Brain pericyte (primary cell): ENCODE measurements around the gene ALG14.
"Not testable (repeated sequence)": the region's sequence is repeated elsewhere in the genome, so short reads cannot be mapped to it uniquely, and the experiment has no call there.

ENCODE experiments used
- DNase-seq: peaks from one replicate; pipeline ENCODE4 v3.0.0-alpha.2; 2012; ENCODE audit warnings: low read depth, low spot score

Gene ALG14

GRCh38 chr1:95007687-95008086 lies 65.1 kb downstream of the ALG14 start:
- no peak for DNase-seq

GRCh38 chr1:95006681-95007080 lies 66.1 kb downstream of the ALG14 start:
- no peak for DNase-seq

- DNase-seq, result no peak
These were observed 67.2 kb downstream of the ALG14 start for GRCh38 chr1:95005584-95005983.

- no peak for DNase-seq
These were observed 68.7 kb downstream of the ALG14 start for GRCh38 chr1:95004013-95004412.

DNA sequence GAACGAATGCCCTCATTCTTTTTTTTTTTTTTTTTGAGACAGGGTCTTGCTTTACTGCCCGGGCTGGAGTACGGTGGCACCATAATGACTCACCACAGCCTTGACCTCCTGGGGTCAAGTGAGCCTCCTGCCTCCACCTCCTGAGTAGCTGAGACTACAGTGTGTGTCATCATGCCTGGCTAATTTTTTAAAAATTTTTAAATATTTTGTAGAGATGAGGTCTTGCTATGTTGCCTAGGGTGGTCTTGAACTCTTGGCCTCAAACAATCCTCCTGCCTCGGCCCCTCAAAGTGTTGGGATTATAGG lies 69.4 kb downstream of the ALG14 start:
- no peak for DNase-seq

DNA sequence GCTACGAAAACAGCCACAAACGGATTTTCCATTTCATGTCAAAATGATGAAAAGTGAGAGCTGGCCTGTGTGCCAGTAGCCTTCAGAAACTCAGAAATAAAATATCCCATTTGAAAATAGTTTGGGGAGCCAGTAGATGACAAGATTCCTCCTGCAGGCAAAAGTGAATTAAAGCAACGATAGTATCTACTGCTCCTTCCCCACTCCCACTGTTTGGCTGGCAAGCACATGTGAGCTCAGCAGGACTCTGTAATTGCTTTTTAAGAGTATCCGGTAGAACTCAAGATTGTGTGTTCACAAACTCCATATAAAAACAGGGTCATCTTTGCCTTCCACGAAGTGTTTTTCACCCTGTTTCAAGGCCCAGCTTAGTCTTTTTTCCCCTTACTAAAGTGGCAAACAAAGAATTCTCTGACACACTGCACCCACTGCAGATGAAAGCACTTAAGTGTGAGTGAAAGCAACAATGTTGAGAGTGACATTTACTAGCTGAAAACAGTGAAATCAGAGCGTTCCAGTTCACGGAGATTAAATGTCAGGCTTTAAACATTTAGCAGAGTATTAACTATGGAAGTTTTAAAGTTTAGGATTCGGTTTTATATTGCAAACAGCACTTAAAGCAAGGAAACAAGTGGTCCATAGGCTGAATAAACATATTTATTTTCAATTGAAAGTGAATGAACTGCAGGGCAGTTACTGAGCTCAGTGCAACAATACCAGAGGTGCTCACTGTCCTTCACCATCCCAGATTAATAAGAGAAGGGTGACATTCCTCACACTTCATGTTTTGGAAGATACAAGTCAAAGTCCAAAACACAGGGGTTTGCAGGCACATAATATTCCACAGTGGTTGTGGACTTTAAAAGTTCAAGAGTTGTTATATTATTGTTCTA lies 70.0 kb downstream of the ALG14 start:
- no peak for DNase-seq

DNA sequence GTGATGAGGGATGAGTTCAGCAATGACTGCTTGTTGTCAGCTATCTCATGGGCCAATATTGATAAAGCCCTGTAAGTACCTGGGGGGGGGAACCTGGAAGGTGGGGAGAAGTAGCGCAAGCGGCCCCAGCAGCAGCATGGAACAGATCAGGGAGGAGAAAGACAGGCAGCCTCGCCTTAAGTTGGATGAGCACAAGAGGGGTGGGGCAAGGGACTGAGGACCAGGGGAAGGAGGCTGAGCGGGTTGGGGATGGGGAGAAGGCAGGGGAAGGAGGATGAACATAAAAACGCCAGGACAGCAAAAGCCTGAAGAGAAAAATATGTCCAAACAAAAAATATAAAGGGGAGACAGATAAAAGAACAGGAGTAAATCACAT lies 70.6 kb downstream of the ALG14 start:
- no peak for DNase-seq

GRCh38 chr1:94999456-95000131 lies 73.2 kb downstream of the ALG14 start:
- no peak for DNase-seq

DNA sequence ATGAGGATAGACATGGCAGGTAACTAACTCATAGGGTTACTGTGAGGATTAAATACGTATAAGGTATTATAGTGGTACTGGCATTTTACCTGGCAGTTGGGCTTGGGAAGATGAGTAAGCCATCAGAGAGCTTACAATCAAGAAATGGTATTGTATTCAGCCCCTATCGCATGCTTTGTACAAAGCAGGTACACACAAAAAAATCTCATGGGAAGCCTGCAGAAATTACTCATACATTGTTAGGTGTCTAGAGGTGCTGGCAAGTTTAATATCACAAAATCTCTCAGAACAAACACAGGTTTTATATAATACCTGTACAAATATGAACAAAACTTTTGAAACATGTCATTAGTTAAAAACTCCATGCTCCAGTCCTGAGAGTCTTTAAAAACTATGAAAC lies 74.0 kb downstream of the ALG14 start:
- no peak for DNase-seq

DNA sequence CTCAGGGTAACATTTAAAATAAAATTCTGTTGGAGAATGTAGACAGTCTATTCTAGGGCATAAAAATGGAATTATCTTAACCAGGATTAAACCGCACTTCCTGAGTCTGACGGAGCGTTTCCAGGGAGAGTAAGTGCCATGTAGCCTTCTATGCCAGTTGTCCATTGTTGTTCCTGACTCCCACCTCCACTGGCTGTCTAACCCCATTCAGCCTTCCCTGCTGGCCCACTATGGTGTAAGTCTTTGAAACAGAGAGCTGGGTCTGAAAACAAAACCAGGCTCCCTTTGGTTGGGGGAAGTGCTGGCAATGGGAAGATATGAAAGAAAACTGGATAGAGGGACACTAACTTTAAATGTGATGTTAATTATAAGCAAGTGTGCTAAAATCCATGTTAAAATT lies 74.6 kb downstream of the ALG14 start:
- no peak for DNase-seq

DNA sequence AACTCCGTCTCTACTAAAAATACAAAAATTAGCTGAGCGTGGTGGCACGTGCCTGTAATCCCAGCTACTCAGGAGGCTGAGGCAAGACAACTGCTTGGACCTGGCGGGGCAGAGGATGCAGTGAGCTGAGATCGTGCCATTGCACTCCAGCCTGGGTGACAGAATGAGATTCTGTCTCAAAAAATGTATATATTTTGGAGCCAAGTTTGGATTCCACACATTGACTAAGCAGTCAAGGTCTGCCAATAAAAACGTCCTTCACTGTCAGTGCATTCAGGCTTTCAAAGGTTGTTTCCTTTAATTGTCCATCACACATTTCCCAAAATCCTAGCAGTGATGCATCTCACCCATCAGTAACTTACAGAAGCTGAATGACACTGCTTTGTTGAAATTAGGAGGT lies 77.2 kb downstream of the ALG14 start:
- not testable (repeated sequence) for DNase-seq

GRCh38 chr1:94994805-94995204 lies 77.9 kb downstream of the ALG14 start:
- no peak for DNase-seq

DNA sequence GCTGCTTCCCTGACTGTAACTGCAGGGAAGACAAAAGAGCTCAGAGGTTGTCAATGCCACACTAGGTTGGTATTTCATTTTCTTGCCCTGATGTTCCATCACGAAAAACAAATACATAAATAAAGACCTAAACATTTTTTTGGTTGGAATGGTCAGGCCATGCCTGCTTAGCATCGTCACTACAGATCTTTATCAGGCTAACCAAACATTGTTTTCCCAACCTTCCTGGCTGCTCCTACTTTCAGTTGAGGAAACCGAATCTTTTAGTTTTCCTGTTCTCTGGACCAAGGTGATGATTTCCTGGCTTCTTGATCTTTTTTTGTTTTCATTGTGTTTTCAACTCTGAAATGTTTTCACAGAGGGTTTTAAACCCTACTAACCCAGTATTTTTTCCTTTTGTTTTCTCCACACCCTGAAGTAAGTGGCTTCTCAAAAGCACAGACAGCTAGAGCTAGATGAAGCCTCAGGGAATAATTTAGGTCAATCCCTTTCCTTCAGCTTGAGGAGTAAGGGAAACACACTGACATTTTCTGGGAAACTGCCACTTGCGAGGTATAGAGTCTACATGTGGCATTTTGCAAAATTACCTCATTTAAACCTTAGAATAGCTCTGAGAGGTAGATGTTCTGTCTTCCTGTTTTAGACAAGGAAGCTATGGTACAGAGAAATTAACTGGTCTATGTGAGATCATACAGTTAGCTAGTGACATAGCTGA lies 78.7 kb downstream of the ALG14 start:
- no peak for DNase-seq

DNA sequence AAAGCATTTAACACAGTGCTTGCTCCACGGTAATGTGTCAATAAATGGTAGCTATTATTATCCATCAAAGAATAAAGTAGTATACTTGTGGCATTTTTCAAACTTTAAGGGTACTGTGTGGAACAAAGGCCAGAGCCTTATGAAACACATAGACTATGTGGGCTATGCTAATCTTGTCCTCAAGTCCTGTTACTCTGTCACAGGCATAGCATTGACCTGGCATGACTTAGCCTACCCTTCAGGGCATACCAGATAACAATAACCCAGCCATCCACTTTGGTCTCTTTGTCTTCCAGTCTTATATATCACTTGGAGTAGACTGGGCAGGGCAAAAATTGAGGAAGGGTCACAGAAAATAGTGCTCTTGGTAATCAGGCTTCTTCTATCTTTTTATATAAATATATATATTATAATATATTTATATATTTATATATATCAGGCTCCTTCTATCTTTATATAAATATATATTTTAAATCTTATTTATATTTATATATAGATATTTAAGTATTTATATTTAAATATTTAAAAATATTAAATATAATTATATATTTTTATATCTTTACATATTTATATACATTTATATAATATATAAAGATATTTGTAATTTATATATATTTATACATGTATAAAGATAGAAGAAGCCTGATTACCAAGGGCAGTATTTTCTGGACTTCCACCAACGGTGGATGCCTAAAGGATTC lies 79.7 kb downstream of the ALG14 start:
- no peak for DNase-seq

DNA sequence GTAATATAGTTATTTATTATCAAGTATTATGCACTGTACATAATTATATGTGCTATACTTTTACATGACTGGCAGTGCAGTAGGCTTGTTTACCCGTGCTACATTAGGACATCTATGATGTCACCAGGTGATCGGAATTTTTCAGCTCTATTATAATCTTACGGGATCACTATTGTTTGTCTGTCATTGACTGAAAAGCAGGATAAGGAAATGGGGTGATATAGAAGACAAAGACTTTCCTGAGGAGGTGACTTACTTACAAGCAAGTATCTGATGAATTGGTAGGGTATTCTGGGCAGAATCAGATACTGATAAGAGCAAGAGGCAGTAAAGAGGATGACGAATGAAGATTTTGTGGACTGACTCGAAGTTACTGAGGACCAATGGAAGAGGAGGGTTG lies 80.6 kb downstream of the ALG14 start:
- no peak for DNase-seq

GRCh38 chr1:94989911-94990473 lies 82.8 kb downstream of the ALG14 start:
- DNase-seq, result no peak

DNA sequence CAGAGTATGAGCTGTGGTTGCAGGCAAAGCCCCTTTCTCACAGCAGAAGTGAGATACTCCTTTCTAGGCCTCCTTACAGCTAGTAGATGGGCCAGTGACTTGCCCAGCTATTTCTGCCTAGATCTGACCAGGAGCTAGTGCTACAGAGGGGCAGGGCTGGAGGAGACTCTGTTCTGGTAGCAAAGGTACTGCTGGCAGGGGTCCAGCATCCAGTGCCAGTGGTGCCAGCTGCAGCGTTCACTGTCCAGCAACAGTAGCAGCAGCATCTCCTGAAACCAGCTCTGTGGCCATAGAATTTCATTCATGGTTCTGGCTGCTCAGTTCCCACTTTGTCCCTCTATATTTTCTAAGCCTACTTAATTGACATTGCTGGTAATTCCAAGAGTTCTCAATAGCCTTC lies 83.4 kb downstream of the ALG14 start:
- DNase-seq, result no peak

DNA sequence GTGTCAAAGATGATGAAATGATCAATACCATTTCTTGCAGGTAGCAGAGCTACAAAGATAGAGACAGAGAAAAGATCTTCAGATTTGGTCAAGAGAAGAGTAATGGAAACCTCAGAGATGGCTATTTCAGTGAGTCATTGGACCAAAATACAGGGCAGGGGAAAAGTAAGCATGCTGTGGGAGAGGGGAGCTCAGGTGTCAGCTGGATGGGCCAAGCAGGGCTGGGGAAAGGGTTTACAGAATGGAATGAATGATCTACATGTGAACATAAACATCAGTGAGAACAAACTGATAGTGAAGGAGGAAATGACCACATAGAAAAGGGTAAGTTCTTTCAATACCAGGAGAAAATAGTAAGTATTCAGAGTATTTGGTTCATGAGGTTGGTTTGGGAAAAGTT lies 84.4 kb downstream of the ALG14 start:
- DNase-seq, result no peak

GRCh38 chr1:94986783-94987182 lies 86.0 kb downstream of the ALG14 start:
- DNase-seq, result no peak

DNA sequence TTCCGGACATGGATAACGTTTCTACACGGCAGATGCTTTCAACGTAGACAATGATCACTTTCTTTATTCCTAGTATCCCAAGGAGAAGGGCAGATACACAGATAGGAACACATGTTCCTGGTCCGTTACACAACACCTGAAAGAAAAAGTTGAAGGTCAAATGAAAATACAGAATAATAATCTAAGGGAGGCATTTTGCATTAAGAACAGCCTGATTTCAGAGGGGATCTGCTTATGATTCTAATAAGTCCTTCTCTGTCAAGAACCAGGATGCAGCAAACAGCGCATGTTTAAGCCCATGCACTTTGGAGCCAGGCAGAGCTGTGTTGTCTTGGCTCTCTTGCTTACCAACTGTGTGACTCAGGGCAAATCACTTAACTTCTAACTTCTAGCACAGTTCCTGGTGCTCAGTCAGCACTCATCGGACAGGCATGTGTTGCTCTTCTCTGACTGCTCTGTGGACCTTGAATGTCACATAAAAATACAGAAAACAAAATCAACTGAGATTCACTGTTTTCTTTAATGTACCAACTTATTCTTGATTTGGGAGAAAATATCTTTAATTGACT lies 89.5 kb downstream of the ALG14 start:
- DNase-seq, result no peak

GRCh38 chr1:94982398-94982797 lies 90.4 kb downstream of the ALG14 start:
- DNase-seq, result no peak
